Activated CD8-positive, alpha-beta memory T cell treated with anti-CD3 and anti-CD28 coated beads, Interleukin-2, amount 50 U/mL, for 1 hour (primary cell): Measurements from ENCODE around the gene ITM2C.

Source experiments
- DNase-seq: peaks from one replicate; pipeline ENCODE4 v3.0.0-alpha.2; 2020; ENCODE audit errors: extremely low read depth

The ITM2C gene

GRCh38 chr2:230864605-230865306 is at the start of gene ITM2C:
ITM2C (plus strand) TSS chr2:230864942; CDS start chr2:230865026, 84 bp downstream.
- peak; percentile 50 for DNase-seq

- no peak for DNase-seq
Observed at GRCh38 chr2:230815088-230815487, 49.7 kb upstream of the ITM2C start.

GRCh38 chr2:230816735-230817134 is 48.0 kb upstream of the ITM2C start:
- DNase-seq = no peak

GRCh38 chr2:230819433-230819832 is 45.3 kb upstream of the ITM2C start:
- DNase-seq = no peak

- DNase-seq = no peak
Observed at GRCh38 chr2:230821261-230821990, 43.3 kb upstream of the ITM2C start.

- DNase-seq = no peak
Observed at GRCh38 chr2:230821991-230822520, 42.7 kb upstream of the ITM2C start.

GRCh38 chr2:230823264-230823964 is 41.3 kb upstream of the ITM2C start:
- no peak for DNase-seq

GRCh38 chr2:230824406-230824978 is 40.2 kb upstream of the ITM2C start:
- peak; percentile 34 for DNase-seq

GRCh38 chr2:230825354-230825753 is 39.4 kb upstream of the ITM2C start:
- DNase-seq = no peak

GRCh38 chr2:230827774-230828271 is 36.9 kb upstream of the ITM2C start:
- no peak for DNase-seq

- DNase-seq = no peak
Observed at GRCh38 chr2:230828272-230828961, 36.3 kb upstream of the ITM2C start.

GRCh38 chr2:230829293-230829692 is 35.4 kb upstream of the ITM2C start:
- DNase-seq = no peak

GRCh38 chr2:230829959-230830358 is 34.8 kb upstream of the ITM2C start:
- no peak for DNase-seq

GRCh38 chr2:230830428-230830827 is 34.3 kb upstream of the ITM2C start:
- no peak for DNase-seq

GRCh38 chr2:230840301-230840700 is 24.4 kb upstream of the ITM2C start:
- no peak for DNase-seq

GRCh38 chr2:230842473-230842872 is 22.3 kb upstream of the ITM2C start:
- no peak for DNase-seq

GRCh38 chr2:230843132-230843531 is 21.6 kb upstream of the ITM2C start:
- DNase-seq = no peak

- no peak for DNase-seq
Observed at GRCh38 chr2:230846360-230846759, 18.4 kb upstream of the ITM2C start.

- DNase-seq = peak; percentile 56
Observed at GRCh38 chr2:230847883-230848388, 16.8 kb upstream of the ITM2C start.

- DNase-seq = peak; percentile 29
Observed at GRCh38 chr2:230849633-230850357, 14.9 kb upstream of the ITM2C start.

- DNase-seq = no peak
Observed at GRCh38 chr2:230850358-230850658, 14.4 kb upstream of the ITM2C start.
